Stimulated activated CD8-positive, alpha-beta memory T cell treated with anti-CD3 and anti-CD28 coated beads, Interleukin-2, amount 100 ng/mL, for 48 hours (primary cell): ENCODE results near the gene TTYH1.

Experiments used
- DNase-seq, 2 donors: peaks; one replicate each; pipeline ENCODE4 v3.0.0-alpha.2; 2020; ENCODE audit warnings: low read depth in 2 of 2

The TTYH1 gene

GRCh38 chr19:54478677-54479266 lies 63.5 kb downstream of the TTYH1 start:
- DNase-seq = no peak

DNA sequence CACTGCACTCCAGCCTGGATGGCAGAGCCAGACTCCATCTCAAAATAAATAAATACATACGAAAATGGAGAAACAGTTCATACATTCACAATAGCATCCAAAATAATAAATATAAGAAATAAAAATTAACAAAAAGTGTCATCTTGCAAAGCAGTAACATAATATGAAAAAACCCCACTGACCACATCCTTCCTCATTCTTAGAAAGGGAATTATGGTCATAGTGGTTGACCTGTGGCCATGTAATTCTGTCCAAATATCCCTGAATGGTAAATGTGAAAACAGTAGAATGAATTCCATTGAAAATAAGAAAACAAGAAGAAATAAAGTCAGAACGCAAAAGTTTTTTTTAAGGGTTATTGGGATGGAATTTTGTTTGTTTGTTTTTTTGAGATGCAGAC lies 64.8 kb downstream of the TTYH1 start:
- DNase-seq = no peak

DNA sequence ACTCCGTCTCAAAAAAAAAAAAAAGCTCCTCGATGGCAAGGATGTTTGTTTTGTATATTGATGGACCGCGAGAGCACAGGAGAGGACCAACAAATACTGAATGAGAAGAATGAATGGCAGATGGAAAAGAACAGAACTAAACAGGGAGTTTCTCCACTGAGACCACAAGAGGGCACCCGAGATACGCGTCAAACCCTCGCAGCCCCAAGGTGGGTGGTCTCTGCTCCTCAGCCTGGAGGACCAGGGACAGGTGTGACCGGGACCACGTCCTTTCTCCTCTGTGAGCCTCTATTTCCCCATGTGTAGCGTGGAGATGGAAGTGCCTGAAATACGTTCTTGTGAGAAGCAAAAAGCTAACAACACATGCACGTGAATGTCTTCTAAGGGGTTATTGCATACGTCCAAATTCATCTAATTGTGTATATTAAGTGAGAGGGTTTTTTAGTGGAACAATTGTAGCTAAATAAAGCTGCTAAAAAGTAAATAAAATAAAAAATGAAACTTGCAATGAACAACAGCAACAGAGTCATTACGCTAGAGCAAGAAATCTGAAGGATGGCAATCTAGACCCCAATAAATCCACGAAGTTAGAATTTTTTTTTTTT lies 66.2 kb downstream of the TTYH1 start:
- no peak for DNase-seq

GRCh38 chr19:54482889-54483288 lies 67.6 kb downstream of the TTYH1 start:
- no peak for DNase-seq

- no peak for DNase-seq
Measured at GRCh38 chr19:54484451-54484850, 69.2 kb downstream of the TTYH1 start.

DNA sequence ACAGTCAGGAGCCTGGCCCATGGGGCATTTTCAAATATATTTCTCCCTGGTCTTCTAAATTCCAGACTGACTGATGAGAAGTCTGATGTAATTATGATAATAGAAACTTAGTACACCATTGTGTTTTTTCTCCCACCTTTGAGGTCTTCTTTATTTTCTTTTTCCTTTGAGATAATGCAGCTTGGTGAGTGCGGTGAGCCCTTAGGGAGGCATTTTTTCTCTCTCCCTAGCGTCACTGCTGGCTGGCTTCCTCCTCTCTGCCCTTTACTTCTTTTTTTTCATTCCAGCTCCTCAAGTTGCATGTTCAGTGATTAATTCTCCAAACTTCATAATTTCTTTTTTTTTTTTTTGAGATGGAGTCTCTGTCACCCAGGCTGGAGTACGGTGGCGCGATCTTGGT lies 70.6 kb downstream of the TTYH1 start:
- DNase-seq = no peak
